Thoracic aorta (tissue), 2 donors: Measurements from ENCODE around the gene DYRK4. TPM values are rescaled to one million over a fixed set of nuclear protein-coding genes. Genes with fewer than 3 reads are reported as not detected.
A peak's percentile ranks its signal among the peaks of the same experiment; 100 is the strongest.

Experiments
- ATAC-seq: fragments of 150-250 bp; one replicate; pipeline ENCODE4 v1.8.0; 2017; ENCODE audit warnings: low read depth; ENCODE audit not compliant: insufficient number of reproducible peaks, low FRiP score
- DNase-seq: peaks from one replicate; pipeline ENCODE4 v3.0.0-alpha.2; 2020; ENCODE audit warnings: low spot score
- H3K27ac ChIP-seq, 2 donors: fragments of 200-600 bp; sonication (generic); 1 replicate in 1 of 2; 2 replicates in 1 of 2; pipeline ENCODE4 v1.5.1; 2016; ENCODE audit warnings: mild to moderate bottlenecking in 2 of 2, moderate library complexity in 2 of 2
- H3K27me3 ChIP-seq: fragments of 200-600 bp; sonication (generic); replicated peaks from 2 replicates; pipeline ENCODE4 v1.6.0; 2016; ENCODE audit warnings: mild to moderate bottlenecking; ENCODE audit not compliant: insufficient read depth
- H3K36me3 ChIP-seq: fragments of 200-600 bp; sonication (generic); one replicate; pipeline ENCODE4 v1.5.1; 2016
- H3K4me1 ChIP-seq, 2 donors: fragments of 200-600 bp; sonication (generic); 1 replicate in 1 of 2; 2 replicates in 1 of 2; pipeline versions ENCODE4 v1.5.1 to v1.6.0; 2016; ENCODE audit warnings: low read depth in 2 of 2, mild to moderate bottlenecking in 1 of 2; ENCODE audit not compliant: control insufficient read depth in 1 of 2
- H3K4me3 ChIP-seq: fragments of 200-600 bp; sonication (generic); 2 replicates; pipeline ENCODE4 v1.5.1; 2016; ENCODE audit warnings: mild to moderate bottlenecking
- H3K9me3 ChIP-seq: fragments of 200-600 bp; sonication (generic); 2 replicates; pipeline ENCODE4 v1.5.1; 2016
- CTCF ChIP-seq: fragments of 200-600 bp; sonication (generic); IDR thresholded peaks from one replicate; pipeline ENCODE4 v1.5.1; 2019; ENCODE audit warnings: antibody characterized with exemption
- total RNA-seq, 2 donors: library from RNA; depleted of rRNA; stranded (reverse); fragments of >200 nt; gene quantifications; one replicate each; pipeline versions ENCODE4 v1.1.0 to v1.2.3, GENCODE V29; 2016

The DYRK4 gene
- total RNA-seq, 2 donors from 2014 or later, result 30.5 to 38.2 TPM

GRCh38 chr12:4648501-4649357 lies 86.7 kb downstream of the DYRK4 start, which contains the start of the genes AKAP3 and NDUFA9:
TSS of gene AKAP3 (minus strand) at chr12:4649051. CDS start at chr12:4638196, 10,855 bp downstream.
TSS of gene NDUFA9 (plus strand) at chr12:4649114. CDS start at chr12:4649127, 13 bp downstream.
- Histone ChIP-seq H3K36me3 (no peaks in the 10 kb centered on the region), H3K27ac (peak within 1 kb of the TSS; percentile 83 to 87), H3K9me3 (no peaks in the 10 kb centered on the region), H3K27me3 (no peaks in the 10 kb centered on the region), H3K4me1 (peaks cover 14 to 26% of the 10 kb centered on the region in 2 donors), H3K4me3 (peak within 1 kb of the TSS; percentile 89)
- no peak for TF ChIP-seq CTCF
- peak; percentile 13 for DNase-seq
- peak; percentile 84 for ATAC-seq

- Histone ChIP-seq H3K9me3 (no peaks in the 10 kb centered on the region), H3K27me3 (no peaks in the 10 kb centered on the region), H3K4me3 (peak overlapping the region; percentile 89), H3K27ac (peak overlapping the region; percentile 83 to 87), H3K4me1 (peaks cover 14 to 26% of the 10 kb centered on the region in 2 donors), H3K36me3 (no peaks in the 10 kb centered on the region)
- ATAC-seq (no peak), DNase-seq (no peak)
- no peak for TF ChIP-seq CTCF
Observed at GRCh38 chr12:4649358-4649661, 87.3 kb downstream of the DYRK4 start.

- no peak overlapping the region for H3K4me3 ChIP-seq
- peaks cover 14 to 19% of the 10 kb centered on the region in 2 donors for H3K4me1 ChIP-seq
- no peaks in the 10 kb centered on the region for H3K9me3 ChIP-seq
- no peaks in the 10 kb centered on the region for H3K27me3 ChIP-seq
- ATAC-seq (no peak), DNase-seq (no peak)
- TF ChIP-seq CTCF, result no peak
- no peak overlapping the region for H3K27ac ChIP-seq
- peaks cover 16% of the 10 kb centered on the region for H3K36me3 ChIP-seq
Observed at GRCh38 chr12:4653257-4653656, 91.2 kb downstream of the DYRK4 start.

GRCh38 chr12:4653691-4654090 lies 91.7 kb downstream of the DYRK4 start:
- TF ChIP-seq CTCF, result no peak
- ATAC-seq (no peak), DNase-seq (no peak)
- peaks cover 16% of the 10 kb centered on the region for H3K36me3 ChIP-seq
- no peak overlapping the region for H3K27ac ChIP-seq
- no peaks in the 10 kb centered on the region for H3K27me3 ChIP-seq
- peaks cover 14 to 18% of the 10 kb centered on the region in 2 donors for H3K4me1 ChIP-seq
- no peak overlapping the region for H3K4me3 ChIP-seq
- no peaks in the 10 kb centered on the region for H3K9me3 ChIP-seq

Other genes starting within 250 kb of the DYRK4 start
- 1 to 10 TPM; 4.1 to 9.5 TPM for gene TIGAR, start 241.0 kb upstream of the DYRK4 start, total RNA-seq
- gene FGF23, start 182.5 kb upstream of the DYRK4 start, total RNA-seq, result not detected
- gene FGF6, start 116.4 kb upstream of the DYRK4 start, total RNA-seq, result not detected
- 10 to 100 TPM in 1 of 2 donors, not detected in 1; 10.2 TPM for gene RAD51AP1, start 23.3 kb upstream of the DYRK4 start, total RNA-seq
- 1 to 10 TPM; 1.4 to 3.3 TPM for gene AKAP3, start 86.8 kb downstream of the DYRK4 start, total RNA-seq
- 10 to 100 TPM; 41.2 to 54.9 TPM for gene NDUFA9, start 86.9 kb downstream of the DYRK4 start, total RNA-seq
- gene GALNT8, start 158.2 kb downstream of the DYRK4 start, total RNA-seq, result 1 to 10 TPM; 1.9 to 4.5 TPM